ENCODE results near the gene SUCLA2.

Gene SUCLA2

DNA sequence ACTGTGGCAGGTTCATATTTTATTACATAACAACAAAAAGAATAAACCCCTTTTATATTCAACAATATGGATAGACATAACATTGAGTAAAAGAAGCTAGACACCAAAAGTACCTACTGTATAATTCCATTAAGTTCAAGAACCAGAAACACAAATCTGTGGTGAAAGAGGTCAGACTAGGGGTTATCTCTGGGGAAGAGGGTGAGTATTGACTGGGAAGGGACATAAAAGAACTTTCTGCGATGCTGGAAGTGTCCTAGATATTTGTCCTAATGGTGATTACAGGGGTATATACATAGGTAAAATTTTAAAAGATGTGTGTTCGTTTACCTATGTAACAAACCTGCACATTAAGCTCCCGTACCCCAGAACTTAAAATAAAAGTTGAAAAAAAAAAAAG lies 103.0 kb downstream of the SUCLA2 start:
- DNase-seq = no peak

DNA sequence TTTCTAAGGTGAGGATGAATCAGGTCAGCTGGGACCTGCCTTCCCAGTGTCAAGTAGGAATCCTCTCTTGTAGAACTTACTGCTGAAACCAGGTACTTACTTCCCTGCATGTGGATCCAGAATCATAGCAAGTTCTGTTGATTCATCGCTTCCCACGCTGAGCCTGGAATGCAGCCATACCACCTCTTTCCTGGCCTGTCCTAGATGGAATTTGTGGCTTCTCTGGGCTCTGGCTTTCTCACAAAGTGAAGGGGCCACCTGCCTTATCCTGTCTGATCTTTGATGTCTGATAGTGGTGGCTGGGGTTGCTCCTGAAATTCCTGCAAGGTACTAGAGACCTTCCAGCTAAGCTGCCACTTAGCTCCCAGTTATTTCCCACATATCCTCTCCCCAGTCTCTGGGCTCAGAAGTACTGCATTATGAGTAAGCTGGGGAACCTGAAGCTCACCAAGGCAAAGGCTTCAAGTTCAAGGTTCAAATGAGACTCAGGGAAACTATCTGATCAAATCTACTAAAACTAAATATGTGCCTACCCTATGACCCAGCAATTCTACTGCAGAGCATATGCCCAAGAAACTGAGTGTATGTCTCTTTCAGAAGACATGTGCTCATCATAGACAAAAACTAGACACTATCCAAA lies 103.5 kb downstream of the SUCLA2 start:
- DNase-seq = no peak

DNA sequence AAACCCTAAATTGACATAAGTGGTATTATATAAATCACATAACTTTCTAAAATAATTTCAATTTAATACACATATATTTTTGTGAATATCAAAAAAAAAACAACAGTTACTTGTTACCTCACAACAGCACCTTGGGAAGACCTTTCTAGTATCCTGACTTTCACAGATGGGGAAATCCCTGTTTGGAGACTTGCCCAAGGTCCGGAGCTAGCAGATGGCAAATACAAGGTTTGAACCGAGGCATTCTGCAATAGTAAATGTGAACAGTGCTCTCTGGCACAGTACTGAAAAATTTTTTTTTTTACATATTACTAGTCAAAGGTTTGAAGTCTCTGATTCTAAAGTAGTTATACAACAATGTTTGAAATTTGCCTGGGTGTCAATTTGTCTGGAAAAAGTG lies 104.5 kb downstream of the SUCLA2 start:
- no peak for DNase-seq

DNA sequence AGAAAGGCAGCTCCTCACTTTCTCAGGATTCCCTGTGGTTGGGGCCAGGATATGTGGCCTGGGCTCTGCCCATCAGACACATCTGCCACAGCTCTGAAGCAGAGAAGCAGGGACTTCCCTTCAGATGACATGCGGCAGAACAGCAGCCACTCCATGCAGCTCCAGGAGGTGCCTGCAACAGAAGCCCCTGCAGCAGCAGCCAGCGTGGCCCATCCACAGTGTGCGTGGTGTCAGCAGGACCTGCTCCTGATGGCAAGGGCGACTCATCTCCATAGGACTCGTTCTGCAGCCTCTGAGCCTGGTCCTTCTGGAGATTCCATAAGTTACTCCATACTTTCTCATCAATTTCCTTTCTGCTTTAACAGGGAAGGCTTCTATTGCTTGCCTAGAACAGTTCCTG lies 105.0 kb downstream of the SUCLA2 start:
- DNase-seq = no peak

DNA sequence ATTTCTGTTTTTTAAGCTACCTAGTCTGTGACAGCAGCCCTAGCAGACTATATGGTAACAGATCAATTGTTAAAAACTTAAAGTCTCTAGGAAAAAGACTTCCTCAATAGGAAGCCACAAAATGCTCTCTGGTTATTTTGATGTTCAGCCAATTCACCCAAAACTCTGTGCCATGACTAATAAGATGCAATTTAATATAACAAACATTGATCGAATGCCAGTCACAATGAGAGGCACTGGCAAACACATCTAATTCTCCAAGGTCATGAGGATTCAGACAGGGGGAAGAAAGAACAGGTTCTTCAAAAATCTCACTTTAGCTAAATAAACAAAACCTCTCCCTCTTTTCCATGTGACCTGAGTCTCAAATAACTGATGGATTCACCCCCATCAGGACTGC lies 107.5 kb downstream of the SUCLA2 start:
- DNase-seq = no peak
